Omental fat pad (tissue), 4 donors: ENCODE data around the gene WNK3. TPM values are rescaled to one million over a fixed set of nuclear protein-coding genes. Genes with fewer than 3 reads are reported as not detected.

Source experiments
- ATAC-seq: fragments of 150-250 bp; one replicate; pipeline ENCODE4 v1.9.1; 2016; ENCODE audit warnings: mild to moderate bottlenecking, moderate library complexity; ENCODE audit not compliant: low FRiP score
- DNase-seq: peaks from one replicate; pipeline ENCODE4 v3.0.0-alpha.2; 2019; ENCODE audit warnings: low spot score
- CTCF ChIP-seq, 3 donors: fragments of 450-650 bp; IDR thresholded peaks; one replicate each; pipeline ENCODE4 v1.5.1; 2016 to 2017; ENCODE audit warnings: antibody characterized with exemption in 3 of 3, mild to moderate bottlenecking in 3 of 3, moderate library complexity in 2 of 3
- total RNA-seq, 4 donors: library from RNA; depleted of rRNA; stranded (reverse); fragments of >200 nt; gene quantifications; one replicate each; pipeline ENCODE4 v1.1.0, GENCODE V29; 2016

WNK3 gene
- total RNA-seq, 4 donors from 2014 or later = 1.4 to 2.7 (median 1.6) TPM

GRCh38 chrX:54198262-54198661 is 159.6 kb downstream of the WNK3 start:
- TF ChIP-seq CTCF (IDR thresholded peaks at IDR 0.05) = no peak
- ATAC-seq (no peak), DNase-seq (no peak)

GRCh38 chrX:54194982-54195588 is 162.8 kb downstream of the WNK3 start:
- ATAC-seq (no peak), DNase-seq (no peak)
- no peak for TF ChIP-seq CTCF (IDR thresholded peaks at IDR 0.05)

- ATAC-seq = no peak
- no peak for TF ChIP-seq CTCF (IDR thresholded peaks at IDR 0.05)
- no peak for DNase-seq
Measured at GRCh38 chrX:54193085-54193821, 164.6 kb downstream of the WNK3 start.

- DNase-seq (no peak), ATAC-seq (no peak)
- no peak for TF ChIP-seq CTCF (IDR thresholded peaks at IDR 0.05)
Measured at GRCh38 chrX:54184474-54184873, 173.4 kb downstream of the WNK3 start.

- TF ChIP-seq CTCF (IDR thresholded peaks at IDR 0.05) = no peak
- DNase-seq (no peak), ATAC-seq (peak; percentile 82)
Measured at GRCh38 chrX:54182864-54183613, 174.8 kb downstream of the WNK3 start, which contains the start of gene FAM120C. Gene FAM120C (minus strand): TSS chrX:54183254. CDS start chrX:54183198, 56 bp downstream.

GRCh38 chrX:54182194-54182863 is 175.5 kb downstream of the WNK3 start:
- no peak for TF ChIP-seq CTCF (IDR thresholded peaks at IDR 0.05)
- ATAC-seq (peak; percentile 74), DNase-seq (no peak)
